Tibial nerve (tissue), 3 donors: ENCODE measurements around the gene KDM5B.

Experiments
- CTCF ChIP-seq, 5 experiments: fragments of 200-600 bp in 3 of 5; fragments of 450-650 bp in 2 of 5; sonication (generic) in 3 of 5; IDR thresholded peaks; one replicate each; pipeline ENCODE4 v1.5.1; 2016 to 2019; ENCODE audit warnings: antibody characterized with exemption in 5 of 5, mild to moderate bottlenecking in 3 of 5, moderate library complexity in 2 of 5
- POLR2A ChIP-seq, 2 donors: fragments of 450-650 bp; IDR thresholded peaks; one replicate each; pipeline ENCODE4 v1.6.1; 2017; ENCODE audit warnings: antibody characterized with exemption in 2 of 2, mild to moderate bottlenecking in 2 of 2, moderate library complexity in 2 of 2

- TF ChIP-seq CTCF (IDR thresholded peaks at IDR 0.05) (no peak), POLR2A (IDR thresholded peaks at IDR 0.05) (no peak)
These were observed 47.6 kb downstream of the KDM5B start for GRCh38 chr1:202760589-202760988.
